Superior temporal gyrus (tissue), 1 donor: ENCODE data around the gene FXR2.

ENCODE experiments used
- DNase-seq: peaks from one replicate; pipeline ENCODE4 v3.0.0-alpha.2; 2016; ENCODE audit errors: extremely low spot score

Gene FXR2

DNA sequence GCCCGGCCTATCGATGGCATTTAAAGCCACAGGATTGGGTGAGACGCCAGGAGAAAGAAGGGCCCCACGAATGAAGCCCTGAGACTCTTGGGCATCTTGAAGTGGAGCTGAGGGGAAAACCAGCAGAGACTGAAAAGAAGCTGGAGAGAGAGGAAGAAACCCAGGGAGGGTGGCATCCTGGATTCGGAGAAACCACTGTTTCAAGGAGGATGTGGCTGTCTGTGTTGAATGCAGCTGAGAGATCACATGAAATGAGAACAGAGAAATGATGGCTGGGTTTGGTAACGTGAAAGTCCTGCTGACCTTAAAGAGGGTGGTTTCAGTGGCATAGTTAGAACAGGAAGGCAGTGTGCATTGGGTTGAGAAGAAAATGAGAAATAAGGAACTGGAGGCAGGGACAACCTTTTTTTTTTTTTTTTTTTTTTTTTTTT lies 62.1 kb downstream of the FXR2 start:
- no peak for DNase-seq

DNA sequence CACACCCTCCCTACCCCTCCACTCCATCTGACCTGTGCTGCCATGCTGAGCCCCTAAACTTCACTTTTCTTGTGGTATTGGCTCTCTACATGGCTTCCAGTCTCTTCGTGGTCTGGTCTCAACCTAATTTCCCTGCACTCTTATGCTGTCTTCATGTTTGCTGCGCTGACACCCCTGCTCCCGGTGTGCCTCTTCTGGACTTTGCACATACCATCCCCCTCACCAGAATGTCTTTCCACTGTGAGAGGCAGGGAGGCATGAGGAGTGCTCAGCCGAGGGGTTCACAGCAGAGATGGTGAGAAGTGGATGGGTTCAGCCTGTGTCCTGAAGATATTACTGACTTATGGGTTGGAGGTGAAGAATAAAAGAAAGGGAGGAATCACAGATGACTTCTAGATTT lies 63.3 kb downstream of the FXR2 start:
- no peak for DNase-seq

DNA sequence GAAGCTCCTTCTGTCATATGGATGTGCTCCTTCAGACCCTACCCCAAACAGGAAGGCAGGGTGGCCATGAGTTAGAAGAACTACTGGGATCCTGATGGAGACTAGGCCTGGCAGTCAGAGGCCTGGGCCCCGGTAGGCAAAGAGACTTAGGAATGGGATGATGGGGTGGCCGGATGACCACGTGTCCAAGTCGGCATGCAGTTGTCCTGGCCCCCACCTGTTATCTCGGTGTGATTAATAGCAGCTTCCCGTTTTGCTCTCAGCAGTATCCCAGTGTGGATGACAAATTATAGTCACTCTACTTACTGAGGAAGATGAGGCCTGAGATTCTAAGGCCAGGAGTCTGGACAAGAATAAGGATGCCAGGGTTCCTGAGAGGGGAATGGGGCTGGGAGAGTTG lies 64.4 kb downstream of the FXR2 start:
- DNase-seq: no peak

DNA sequence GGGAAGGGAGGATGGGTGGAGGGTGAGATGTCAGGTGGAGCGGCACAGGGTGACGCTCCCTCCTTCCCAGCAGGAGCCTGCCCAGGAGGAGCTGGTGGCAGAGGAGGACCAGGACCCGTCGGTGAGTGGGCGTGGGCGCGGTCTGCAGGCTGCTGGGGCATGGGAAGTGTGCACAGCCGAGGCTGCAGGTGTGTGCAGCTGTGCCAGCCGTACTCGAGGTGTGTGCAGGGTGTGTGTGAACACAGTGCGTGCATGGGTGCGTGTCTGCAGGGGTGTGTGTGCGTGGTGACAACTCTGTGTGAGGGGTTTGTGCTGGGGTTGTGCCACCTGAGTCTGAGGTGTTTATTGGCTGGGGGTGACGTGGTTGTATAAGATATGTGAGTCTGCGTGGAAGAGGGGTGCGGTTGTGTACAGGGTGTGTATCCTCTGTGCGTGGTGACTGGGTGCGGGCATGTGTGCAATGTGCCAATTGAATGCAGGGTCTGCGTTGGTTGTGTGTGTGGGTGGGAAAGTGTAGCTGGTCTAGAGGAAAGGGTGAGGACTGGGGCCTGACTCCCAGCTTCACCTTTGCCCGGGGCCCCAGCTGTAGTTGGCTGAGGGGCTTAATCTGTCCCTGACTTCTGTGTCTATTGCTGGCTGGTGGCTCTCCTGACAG lies 65.2 kb downstream of the FXR2 start:
- DNase-seq: no peak

DNA sequence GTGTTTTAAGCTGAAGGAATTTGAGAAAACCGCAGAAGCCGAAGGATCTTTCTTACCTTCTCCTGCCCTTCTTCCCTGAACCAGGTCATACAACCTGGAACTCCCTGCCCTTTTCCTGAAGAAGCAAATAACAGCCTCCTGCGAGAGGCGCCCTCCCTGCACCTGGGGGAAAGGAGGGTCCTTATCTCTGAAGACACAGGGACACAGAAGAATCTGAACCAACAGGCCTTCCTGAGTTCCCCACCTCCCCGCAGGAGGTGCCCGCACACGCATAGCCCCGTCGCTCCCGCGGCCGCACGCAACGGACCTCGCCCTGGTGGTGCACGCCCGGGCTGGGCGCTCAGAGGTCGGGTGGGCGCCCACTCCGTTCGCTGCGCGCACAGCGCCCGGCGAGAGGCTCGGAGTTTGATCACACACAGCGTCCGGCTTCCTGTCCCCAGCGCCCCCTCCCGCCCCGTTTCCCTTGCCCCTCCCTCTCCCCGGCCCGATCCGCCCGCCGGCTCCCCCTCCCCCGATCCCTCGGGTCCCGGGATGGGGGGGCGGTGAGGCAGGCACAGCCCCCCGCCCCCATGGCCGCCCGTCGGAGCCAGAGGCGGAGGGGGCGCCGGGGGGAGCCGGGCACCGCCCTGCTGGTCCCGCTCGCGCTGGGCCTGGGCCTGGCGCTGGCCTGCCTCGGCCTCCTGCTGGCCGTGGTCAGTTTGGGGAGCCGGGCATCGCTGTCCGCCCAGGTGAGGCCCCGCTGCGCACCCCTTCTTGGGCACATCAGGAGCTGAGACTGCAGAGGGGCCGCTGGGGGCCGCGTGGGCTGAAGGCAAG lies 65.9 kb downstream of the FXR2 start, which contains the start of gene TNFSF12:
TNFSF12 (plus strand) TSS at position 474 of the 816 bp plus-strand sequence; CDS start at position 570, 96 bp downstream.
- DNase-seq: peak; percentile 26

DNA sequence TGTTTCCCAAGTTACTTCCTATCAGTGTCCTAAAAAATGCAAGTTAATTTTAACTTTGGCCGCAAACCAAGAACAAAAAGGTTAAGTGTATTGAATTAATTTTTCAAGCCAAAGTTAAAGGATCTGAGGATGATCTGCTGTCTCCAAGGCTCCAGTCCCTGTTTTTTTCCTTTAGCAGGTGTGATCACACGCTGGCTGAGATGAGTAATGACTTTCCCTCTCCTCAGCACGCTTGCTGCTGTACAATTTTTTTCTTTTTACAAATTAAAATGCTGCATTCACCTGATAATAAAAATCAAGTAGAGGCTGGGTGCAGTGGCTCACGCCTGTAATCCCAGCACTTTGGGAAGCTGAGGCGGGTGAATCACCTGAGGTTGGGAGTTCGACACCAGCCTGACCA lies 69.8 kb downstream of the FXR2 start:
- DNase-seq: no peak
